Renal cortical epithelial cell (primary cell): ENCODE data around the gene SAMD5. TPM values are rescaled to one million over a fixed set of nuclear protein-coding genes. Genes with fewer than 3 reads are reported as not detected.

ENCODE experiments used
- DNase-seq: peaks from one replicate; pipeline ENCODE4 v3.0.0-alpha.2; 2011; ENCODE audit warnings: low read depth
- total RNA-seq: library from RNA; depleted of rRNA; stranded (reverse); fragments of >200 nt; gene quantifications from 2 replicates; pipeline ENCODE4 v1.2.3, GENCODE V29; 2014

SAMD5 gene
- total RNA-seq, 1 donor from 2014 or later = 3.3 TPM

GRCh38 chr6:147567141-147567805, 58.8 kb downstream of the SAMD5 start:
- DNase-seq = peak; percentile 39

GRCh38 chr6:147569788-147570187, 61.3 kb downstream of the SAMD5 start:
- DNase-seq = no peak

GRCh38 chr6:147570681-147571080, 62.2 kb downstream of the SAMD5 start:
- no peak for DNase-seq

- DNase-seq = no peak
Measured at GRCh38 chr6:147577488-147577887, 69.0 kb downstream of the SAMD5 start.

- DNase-seq = peak; percentile 18
Measured at GRCh38 chr6:147578159-147578558, 69.7 kb downstream of the SAMD5 start.

GRCh38 chr6:147578883-147579282, 70.4 kb downstream of the SAMD5 start:
- no peak for DNase-seq

GRCh38 chr6:147579667-147580066, 71.2 kb downstream of the SAMD5 start:
- no peak for DNase-seq

GRCh38 chr6:147582991-147583390, 74.5 kb downstream of the SAMD5 start:
- no peak for DNase-seq

GRCh38 chr6:147585256-147585655, 76.8 kb downstream of the SAMD5 start:
- no peak for DNase-seq

GRCh38 chr6:147586044-147586443, 77.6 kb downstream of the SAMD5 start:
- DNase-seq = no peak

- no peak for DNase-seq
Measured at GRCh38 chr6:147587907-147588306, 79.4 kb downstream of the SAMD5 start.

- DNase-seq = no peak
Measured at GRCh38 chr6:147588469-147588868, 80.0 kb downstream of the SAMD5 start.

GRCh38 chr6:147589739-147590250, 81.3 kb downstream of the SAMD5 start:
- no peak for DNase-seq

GRCh38 chr6:147595961-147596360, 87.5 kb downstream of the SAMD5 start:
- no peak for DNase-seq

- no peak for DNase-seq
Measured at GRCh38 chr6:147603392-147604081, 95.0 kb downstream of the SAMD5 start.

- DNase-seq = no peak
Measured at GRCh38 chr6:147604373-147604772, 95.9 kb downstream of the SAMD5 start.

- no peak for DNase-seq
Measured at GRCh38 chr6:147611992-147612391, 103.5 kb downstream of the SAMD5 start.

GRCh38 chr6:147614501-147614900, 106.0 kb downstream of the SAMD5 start:
- no peak for DNase-seq

- no peak for DNase-seq
Measured at GRCh38 chr6:147615659-147616456, 107.4 kb downstream of the SAMD5 start.

GRCh38 chr6:147617366-147617765, 108.9 kb downstream of the SAMD5 start:
- no peak for DNase-seq

- DNase-seq = no peak
Measured at GRCh38 chr6:147618457-147618856, 110.0 kb downstream of the SAMD5 start.

- no peak for DNase-seq
Measured at GRCh38 chr6:147618927-147619326, 110.4 kb downstream of the SAMD5 start.
